GM12874 (cell line): ENCODE results near the gene NR1D1.

Source experiments
- CTCF ChIP-seq: IDR thresholded peaks from 2 replicates; pipeline ENCODE4 v1.5.1; 2011; ENCODE audit warnings: low read depth, mild to moderate bottlenecking, control low read depth, low read length, moderate library complexity; ENCODE audit not compliant: insufficient read depth

NR1D1 gene

DNA sequence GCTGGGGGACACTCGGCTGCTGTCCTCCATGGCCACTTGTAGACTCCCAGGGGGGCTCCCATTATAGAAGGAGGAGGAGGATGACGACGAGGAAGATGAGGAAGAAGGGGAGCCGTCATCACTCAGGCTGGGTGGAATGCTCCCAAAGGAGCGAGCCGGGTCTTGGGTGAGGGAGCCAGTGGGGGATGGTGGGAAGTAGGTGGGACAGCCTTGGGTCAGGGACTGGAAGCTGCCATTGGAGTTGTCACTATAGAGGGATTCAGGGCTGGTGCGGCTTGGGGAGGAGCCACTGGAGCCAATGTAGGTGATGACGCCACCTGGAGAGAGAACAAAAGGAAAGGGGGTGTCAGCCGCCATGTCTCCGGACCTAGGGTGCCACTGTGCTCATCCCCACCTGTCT, 3.3 kb downstream of the NR1D1 start:
- no peak for TF ChIP-seq CTCF

DNA sequence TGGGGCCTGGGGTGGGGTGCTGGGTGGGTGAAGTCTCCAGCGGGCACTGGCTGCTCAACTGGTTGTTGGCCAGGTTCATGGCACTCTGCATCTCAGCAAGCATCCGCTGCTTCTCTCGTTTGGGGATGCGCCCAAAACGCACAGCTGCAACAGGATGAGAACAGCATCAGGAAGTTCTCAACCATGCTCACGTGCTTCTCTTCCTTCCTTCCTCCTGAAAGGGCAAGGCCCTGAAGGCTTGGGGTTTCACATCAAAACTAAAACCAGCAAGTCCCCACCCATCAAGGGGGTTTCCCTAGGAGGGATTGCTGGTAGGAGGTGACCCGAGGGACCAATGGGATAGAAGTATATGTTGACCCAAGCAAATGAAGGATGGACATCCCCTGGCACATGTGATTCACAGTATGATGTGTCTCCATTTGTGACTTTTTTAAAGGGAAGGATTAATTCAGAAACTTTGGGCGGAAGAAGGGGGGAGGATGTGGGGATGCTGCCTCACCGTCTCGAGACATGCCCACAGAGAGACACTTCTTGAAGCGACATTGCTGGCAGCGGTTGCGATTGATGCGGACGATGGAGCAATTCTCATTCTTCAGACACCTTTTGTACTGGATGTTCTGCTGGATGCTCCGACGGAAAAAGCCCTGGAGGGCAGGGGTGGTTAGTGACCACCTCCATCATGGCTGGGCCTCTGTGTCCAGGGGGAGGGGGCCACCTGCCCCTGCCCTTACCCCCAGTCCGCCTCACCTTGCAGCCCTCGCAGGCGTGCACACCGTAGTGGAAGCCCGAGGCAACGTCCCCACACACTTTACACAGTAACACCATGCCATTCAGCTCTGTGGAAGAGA, 4.2 kb downstream of the NR1D1 start:
- TF ChIP-seq CTCF, result no peak

DNA sequence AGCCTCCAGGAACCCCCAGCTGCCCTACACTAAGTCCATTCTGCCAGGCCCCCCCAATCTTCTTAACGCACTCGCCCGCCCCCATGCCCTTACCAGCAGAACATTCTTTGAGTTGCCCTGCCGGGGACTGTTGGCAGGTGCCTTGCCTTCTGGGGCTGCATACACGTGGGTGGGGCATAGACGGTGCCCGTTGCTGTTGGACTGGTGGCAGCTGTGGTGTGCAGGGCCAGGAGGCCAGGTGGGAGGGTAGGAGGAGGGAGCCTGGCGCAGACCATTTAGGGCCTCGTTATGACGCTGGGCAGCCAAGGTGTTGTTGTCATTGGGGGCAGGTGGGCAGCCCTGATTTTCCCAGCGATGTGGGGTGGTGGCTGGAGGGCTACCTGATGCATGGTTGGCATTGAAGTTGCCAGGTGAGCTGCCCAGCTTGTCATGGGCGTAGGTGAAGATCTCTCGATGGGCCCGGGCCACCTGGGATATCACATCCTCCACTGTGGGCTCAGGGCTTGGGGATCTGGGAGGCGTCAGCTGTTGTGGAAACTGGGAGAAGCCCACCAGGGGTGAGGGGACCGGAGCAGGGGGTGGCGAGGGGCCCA, 4.9 kb downstream of the NR1D1 start:
- no peak for TF ChIP-seq CTCF

DNA sequence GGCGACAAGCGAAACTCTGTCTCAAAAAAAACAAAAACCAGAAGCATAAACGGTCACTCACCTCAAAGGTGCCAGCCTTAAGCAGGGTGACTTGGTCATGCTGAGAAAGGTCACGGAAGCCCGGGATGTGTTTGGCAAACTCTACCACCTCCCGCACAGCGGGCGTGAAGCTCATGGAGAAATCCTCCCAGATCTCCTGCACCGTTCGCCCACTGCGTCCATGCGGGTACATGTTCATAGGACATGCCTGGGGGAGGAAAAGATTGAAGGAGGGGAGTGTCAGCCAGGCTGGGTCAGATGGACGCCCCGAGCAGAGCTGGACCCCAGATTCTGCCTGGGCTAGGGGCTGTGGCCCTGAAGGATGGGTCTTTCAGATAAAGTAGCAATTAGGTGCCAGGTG, 5.5 kb downstream of the NR1D1 start:
- TF ChIP-seq CTCF, result no peak

DNA sequence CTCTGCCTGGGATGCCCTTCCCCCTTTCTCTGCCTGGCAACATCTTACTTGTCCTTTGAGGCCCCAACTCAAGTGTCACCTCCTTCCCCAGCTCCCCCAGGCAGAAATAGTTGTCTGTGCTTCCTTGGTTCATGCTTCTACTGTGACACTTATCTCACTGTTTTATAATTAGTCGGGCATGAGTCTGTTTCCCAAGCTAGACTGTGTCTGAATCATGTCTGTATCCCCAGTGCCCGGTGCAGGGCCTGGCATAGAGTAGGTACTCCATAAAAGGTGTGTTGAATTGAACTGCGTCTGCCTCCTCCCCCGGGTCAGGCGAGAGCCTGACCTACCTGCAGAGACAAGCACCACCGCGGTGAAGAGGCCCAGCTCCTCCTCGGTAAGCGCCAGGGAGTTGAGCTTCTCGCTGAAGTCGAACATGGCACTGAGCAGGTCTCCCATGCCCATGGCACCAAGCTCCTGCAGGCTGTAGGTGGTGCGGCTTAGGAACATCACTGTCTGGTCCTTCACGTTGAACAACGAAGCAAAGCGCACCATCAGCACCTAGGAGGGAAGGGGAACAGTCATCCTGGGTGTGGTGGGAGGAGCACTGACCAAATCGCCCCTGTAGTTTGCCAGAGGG, 6.7 kb downstream of the NR1D1 start:
- TF ChIP-seq CTCF, result no peak

- TF ChIP-seq CTCF, result no peak
These were observed 7.3 kb downstream of the NR1D1 start for GRCh38 chr17:40093005-40093579.

- no peak for TF ChIP-seq CTCF
These were observed 7.8 kb downstream of the NR1D1 start for GRCh38 chr17:40092581-40092980.
